ENCODE results near the gene RFNG.

RFNG gene

GRCh38 chr17:82007228-82007494 lies 44.5 kb downstream of the RFNG start:
- no peak for DNase-seq (ENCODE audit: low read depth, low spot score)
- H3K36me3 ChIP-seq (ENCODE audit: insufficient read depth, insufficient read length, low read length) = peaks cover 28% of the 10 kb centered on the region
- H3K9ac ChIP-seq (ENCODE audit: insufficient read length, low read depth) = no peak overlapping the region
- H3K4me1 ChIP-seq (ENCODE audit: insufficient read depth, insufficient read length) = peaks cover 46% of the 10 kb centered on the region
- no peaks in the 10 kb centered on the region for H3K27me3 ChIP-seq (ENCODE audit: insufficient read depth, insufficient read length)
- no peak overlapping the region for H3K4me3 ChIP-seq (ENCODE audit: insufficient read length, low read depth)
- no peak for TF ChIP-seq YY1 (IDR thresholded peaks at IDR 0.05; ENCODE audit: insufficient read depth, insufficient read length)
- no peak for TF ChIP-seq SUZ12 (IDR thresholded peaks at IDR 0.05; ENCODE audit: extremely low read depth, insufficient read depth, insufficient read length)
- TF ChIP-seq ZNF274 (IDR thresholded peaks at IDR 0.05; ENCODE audit: low read depth, low read length) = no peak
- H3K9me3 ChIP-seq (ENCODE audit: insufficient read depth, low read length) = no peaks in the 10 kb centered on the region

- H3K4me1 ChIP-seq (ENCODE audit: insufficient read depth, insufficient read length) = peaks cover 41% of the 10 kb centered on the region
- no peak for DNase-seq (ENCODE audit: low read depth, low spot score)
- H3K27me3 ChIP-seq (ENCODE audit: insufficient read depth, insufficient read length) = no peaks in the 10 kb centered on the region
- no peak for TF ChIP-seq YY1 (IDR thresholded peaks at IDR 0.05; ENCODE audit: insufficient read depth, insufficient read length)
- TF ChIP-seq ZNF274 (IDR thresholded peaks at IDR 0.05; ENCODE audit: low read depth, low read length) = no peak
- TF ChIP-seq SUZ12 (IDR thresholded peaks at IDR 0.05; ENCODE audit: extremely low read depth, insufficient read depth, insufficient read length) = no peak
- H3K36me3 ChIP-seq (ENCODE audit: insufficient read depth, insufficient read length, low read length) = peaks cover 23% of the 10 kb centered on the region
- no peaks in the 10 kb centered on the region for H3K9me3 ChIP-seq (ENCODE audit: insufficient read depth, low read length)
- peak overlapping the region; percentile 28 for H3K9ac ChIP-seq (ENCODE audit: insufficient read length, low read depth)
- H3K4me3 ChIP-seq (ENCODE audit: insufficient read length, low read depth) = no peak overlapping the region
Measured at GRCh38 chr17:82006468-82007227, 45.0 kb downstream of the RFNG start.

DNA sequence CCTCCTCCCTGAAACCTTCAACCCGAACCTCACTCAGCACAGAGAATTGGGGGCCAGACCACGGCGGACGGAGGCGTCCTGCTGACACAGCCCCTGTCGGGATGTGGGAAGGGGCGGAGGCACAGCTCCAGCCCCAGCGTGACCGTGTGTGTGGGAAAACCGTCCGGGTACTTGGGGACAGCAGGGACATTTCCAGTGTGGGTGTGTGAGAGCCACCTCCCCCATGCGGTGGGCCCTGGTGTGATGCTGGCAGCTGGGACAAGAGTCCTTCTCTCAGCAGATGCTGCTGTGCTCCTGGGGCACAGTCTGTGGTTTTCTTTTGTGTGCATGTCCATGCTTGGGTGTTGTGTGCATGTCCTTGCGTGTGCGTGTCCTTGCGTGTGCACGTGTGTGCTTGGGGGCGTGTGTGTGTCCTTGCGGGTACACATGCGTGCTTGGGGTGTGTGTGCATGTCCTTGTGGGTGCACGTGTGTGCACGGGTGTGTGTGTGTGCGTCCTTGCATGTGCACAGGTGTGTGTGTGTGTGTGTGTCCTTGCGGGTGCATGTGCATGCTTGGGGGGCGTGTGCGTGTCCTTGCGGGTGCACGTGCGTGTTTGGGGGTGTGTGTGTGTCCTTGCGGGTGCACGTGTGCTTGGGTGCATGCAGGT lies 45.8 kb downstream of the RFNG start:
- Histone ChIP-seq H3K4me3 (ENCODE audit: insufficient read length, low read depth) (no peak overlapping the region), H3K9me3 (ENCODE audit: insufficient read depth, low read length) (no peaks in the 10 kb centered on the region), H3K36me3 (ENCODE audit: insufficient read depth, insufficient read length, low read length) (peaks cover 20% of the 10 kb centered on the region), H3K4me1 (ENCODE audit: insufficient read depth, insufficient read length) (peaks cover 41% of the 10 kb centered on the region), H3K9ac (ENCODE audit: insufficient read length, low read depth) (no peak overlapping the region), H3K27me3 (ENCODE audit: insufficient read depth, insufficient read length) (no peaks in the 10 kb centered on the region)
- TF ChIP-seq SUZ12 (IDR thresholded peaks at IDR 0.05; ENCODE audit: extremely low read depth, insufficient read depth, insufficient read length) = no peak
- DNase-seq (ENCODE audit: low read depth, low spot score) = no peak

GRCh38 chr17:82004517-82005455 lies 46.8 kb downstream of the RFNG start:
- H3K36me3 ChIP-seq (ENCODE audit: insufficient read depth, insufficient read length, low read length) = peaks cover 17% of the 10 kb centered on the region
- no peak overlapping the region for H3K4me3 ChIP-seq (ENCODE audit: insufficient read length, low read depth)
- H3K4me1 ChIP-seq (ENCODE audit: insufficient read depth, insufficient read length) = peaks cover 48% of the 10 kb centered on the region
- no peak for DNase-seq (ENCODE audit: low read depth, low spot score)
- peak overlapping the region; percentile 24 for H3K9ac ChIP-seq (ENCODE audit: insufficient read length, low read depth)
- H3K27me3 ChIP-seq (ENCODE audit: insufficient read depth, insufficient read length) = no peaks in the 10 kb centered on the region
- TF ChIP-seq ZNF274 (IDR thresholded peaks at IDR 0.05; ENCODE audit: low read depth, low read length) (no peak), YY1 (IDR thresholded peaks at IDR 0.05; ENCODE audit: insufficient read depth, insufficient read length) (no peak), SUZ12 (IDR thresholded peaks at IDR 0.05; ENCODE audit: extremely low read depth, insufficient read depth, insufficient read length) (no peak)
- no peaks in the 10 kb centered on the region for H3K9me3 ChIP-seq (ENCODE audit: insufficient read depth, low read length)

DNA sequence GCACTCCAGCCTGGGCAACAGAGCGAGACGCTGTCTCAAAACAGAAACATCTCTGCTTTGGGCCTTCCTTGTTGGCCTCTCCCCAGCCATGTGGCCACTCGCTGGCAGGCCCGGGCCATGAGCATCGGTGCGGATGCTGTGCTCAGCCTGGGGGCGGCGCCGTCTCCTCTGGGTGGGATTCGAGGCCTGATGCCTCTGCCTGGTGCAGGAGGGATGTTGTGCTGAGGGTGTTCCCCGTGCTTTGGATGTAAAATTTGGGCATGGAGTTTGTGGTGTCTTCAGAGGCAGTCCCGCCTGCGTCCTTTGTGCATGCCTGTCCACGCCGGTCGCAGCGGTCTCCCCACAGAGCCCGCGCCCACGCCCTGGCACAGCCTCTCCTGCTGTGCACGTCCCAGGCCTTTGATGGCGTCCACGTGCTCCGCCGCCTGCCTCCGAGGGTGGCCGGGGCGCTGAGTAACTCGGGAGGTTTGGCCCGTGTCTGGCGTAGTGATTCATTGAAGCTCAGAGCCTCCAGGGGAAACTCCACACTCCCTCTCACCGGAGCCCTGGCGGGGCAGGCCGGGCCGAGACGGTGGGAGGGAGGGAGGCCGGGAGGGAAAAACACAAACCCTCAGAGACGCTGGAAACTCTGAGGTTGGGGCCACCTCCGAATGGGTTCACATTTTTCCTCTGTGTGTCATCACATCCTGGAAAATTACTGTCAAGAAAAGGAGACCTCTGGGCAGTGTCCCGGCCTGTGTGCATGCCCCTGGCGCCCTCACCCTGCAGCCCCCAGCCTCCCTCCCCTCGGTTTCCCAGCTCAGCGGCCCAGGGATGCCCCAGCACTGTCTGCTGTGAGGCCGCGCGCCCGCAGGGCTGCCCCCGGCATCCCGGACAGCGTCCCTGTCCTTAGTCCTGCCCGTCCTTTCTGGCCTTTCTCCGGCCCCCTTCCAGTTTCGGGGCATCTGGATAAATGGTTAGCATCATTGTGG lies 47.9 kb downstream of the RFNG start:
- peaks cover 52% of the 10 kb centered on the region for H3K4me1 ChIP-seq (ENCODE audit: insufficient read depth, insufficient read length)
- peak overlapping the region; percentile 58 for H3K9ac ChIP-seq (ENCODE audit: insufficient read length, low read depth)
- no peaks in the 10 kb centered on the region for H3K27me3 ChIP-seq (ENCODE audit: insufficient read depth, insufficient read length)
- no peak for DNase-seq (ENCODE audit: low read depth, low spot score)
- no peaks in the 10 kb centered on the region for H3K9me3 ChIP-seq (ENCODE audit: insufficient read depth, low read length)
- no peak overlapping the region for H3K4me3 ChIP-seq (ENCODE audit: insufficient read length, low read depth)
- H3K36me3 ChIP-seq (ENCODE audit: insufficient read depth, insufficient read length, low read length) = peaks cover 11% of the 10 kb centered on the region
- TF ChIP-seq SUZ12 (IDR thresholded peaks at IDR 0.05; ENCODE audit: extremely low read depth, insufficient read depth, insufficient read length) (no peak), YY1 (IDR thresholded peaks at IDR 0.05; ENCODE audit: insufficient read depth, insufficient read length) (no peak), ZNF274 (IDR thresholded peaks at IDR 0.05; ENCODE audit: low read depth, low read length) (no peak)

DNA sequence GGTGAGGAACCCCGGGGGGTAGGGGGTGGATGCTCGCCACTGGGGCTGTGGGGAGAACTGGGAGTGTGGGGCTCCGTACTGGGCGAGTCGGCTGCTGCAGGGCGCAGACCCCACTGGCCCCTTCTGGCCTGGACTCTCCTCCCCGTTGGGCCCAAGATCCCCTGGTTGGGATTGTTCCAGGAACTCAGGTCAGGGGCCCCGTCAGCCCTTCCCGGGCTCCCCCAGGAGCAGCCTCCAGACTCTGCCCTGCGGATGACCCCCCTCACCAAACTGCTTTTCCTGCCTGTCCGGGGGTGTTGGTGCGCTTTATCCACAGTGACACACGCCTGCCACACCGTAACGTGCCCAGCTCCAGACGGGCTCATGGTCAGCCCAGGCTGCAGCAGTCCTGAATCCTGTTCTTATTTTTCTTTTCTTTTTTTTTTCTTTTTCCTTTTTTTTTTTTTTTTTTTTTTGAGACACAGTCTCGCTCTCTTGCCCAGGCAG lies 50.0 kb downstream of the RFNG start:
- H3K9ac ChIP-seq (ENCODE audit: insufficient read length, low read depth) = no peak overlapping the region
- TF ChIP-seq ZNF274 (IDR thresholded peaks at IDR 0.05; ENCODE audit: low read depth, low read length) = no peak
- no peak for TF ChIP-seq SUZ12 (IDR thresholded peaks at IDR 0.05; ENCODE audit: extremely low read depth, insufficient read depth, insufficient read length)
- TF ChIP-seq YY1 (IDR thresholded peaks at IDR 0.05; ENCODE audit: insufficient read depth, insufficient read length) = no peak

More for the DNA sequence above, 50.0 kb downstream of the RFNG start:
- H3K9me3 ChIP-seq (ENCODE audit: insufficient read depth, low read length) = no peaks in the 10 kb centered on the region
- no peak overlapping the region for H3K4me3 ChIP-seq (ENCODE audit: insufficient read length, low read depth)
- DNase-seq (ENCODE audit: low read depth, low spot score) = no peak
- peaks cover 40% of the 10 kb centered on the region for H3K4me1 ChIP-seq (ENCODE audit: insufficient read depth, insufficient read length)
- peaks cover 18% of the 10 kb centered on the region for H3K36me3 ChIP-seq (ENCODE audit: insufficient read depth, insufficient read length, low read length)
- no peaks in the 10 kb centered on the region for H3K27me3 ChIP-seq (ENCODE audit: insufficient read depth, insufficient read length)
